Right hindlimb (tissue), 1 donor: ENCODE measurements around the gene ZNF331.
A peak's percentile ranks its signal among the peaks of the same experiment; 100 is the strongest.
"Not testable (repeated sequence)": the region's sequence is repeated elsewhere in the genome, so short reads cannot be mapped to it uniquely, and the experiment has no call there.

Source experiments
- DNase-seq: peaks from one replicate; pipeline ENCODE4 v3.0.0-alpha.2; 2018

The ZNF331 gene

GRCh38 chr19:53537521-53538377 is at the start of gene ZNF331:
Gene ZNF331, plus strand, starts transcription at chr19:53538145. Its CDS starts 31,232 bp downstream, at chr19:53569377.
- DNase-seq, result peak; percentile 85

DNA sequence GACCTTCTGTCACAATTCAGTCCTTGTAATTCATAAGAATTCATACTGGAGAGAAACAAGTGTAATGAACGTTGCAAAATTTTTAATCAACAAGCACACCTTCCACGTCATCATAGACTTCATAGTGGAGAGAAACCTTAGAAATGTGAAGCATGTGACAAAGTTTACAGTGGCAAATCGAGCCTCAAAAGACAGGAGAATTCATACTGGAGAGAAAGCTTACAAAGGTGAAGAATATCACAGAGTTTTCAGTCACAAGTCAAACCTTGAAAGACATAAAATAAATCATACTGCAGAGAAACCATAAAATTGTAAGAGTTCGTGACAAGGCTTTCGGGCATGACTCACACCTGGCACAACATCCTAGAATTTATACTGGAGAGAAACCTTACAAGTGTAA is 45.8 kb upstream of the ZNF331 start:
- DNase-seq, result no peak

- DNase-seq, result not testable (repeated sequence)
Measured at GRCh38 chr19:53497311-53498023, 40.5 kb upstream of the ZNF331 start.

GRCh38 chr19:53498024-53498395 is 39.9 kb upstream of the ZNF331 start:
- DNase-seq, result not testable (repeated sequence)

DNA sequence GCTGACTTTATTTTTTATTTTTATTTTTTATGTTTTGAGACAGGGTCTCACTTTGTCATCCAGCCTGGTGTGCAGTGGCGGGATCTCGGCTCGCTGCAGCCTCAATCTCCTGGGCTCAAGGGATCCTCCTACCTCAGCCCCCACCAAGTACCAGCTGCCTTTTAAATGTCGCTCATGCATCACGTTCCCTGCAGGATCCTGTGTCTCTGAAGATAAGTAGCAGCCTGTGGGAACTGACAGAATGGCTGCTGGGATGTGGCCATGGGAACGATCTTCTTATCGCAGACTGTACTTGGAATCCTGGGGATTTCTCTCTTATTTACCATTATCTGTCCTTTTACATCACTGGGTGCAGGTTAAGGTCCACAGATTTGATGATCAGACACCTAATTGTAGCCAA is 34.8 kb upstream of the ZNF331 start:
- not testable (repeated sequence) for DNase-seq

DNA sequence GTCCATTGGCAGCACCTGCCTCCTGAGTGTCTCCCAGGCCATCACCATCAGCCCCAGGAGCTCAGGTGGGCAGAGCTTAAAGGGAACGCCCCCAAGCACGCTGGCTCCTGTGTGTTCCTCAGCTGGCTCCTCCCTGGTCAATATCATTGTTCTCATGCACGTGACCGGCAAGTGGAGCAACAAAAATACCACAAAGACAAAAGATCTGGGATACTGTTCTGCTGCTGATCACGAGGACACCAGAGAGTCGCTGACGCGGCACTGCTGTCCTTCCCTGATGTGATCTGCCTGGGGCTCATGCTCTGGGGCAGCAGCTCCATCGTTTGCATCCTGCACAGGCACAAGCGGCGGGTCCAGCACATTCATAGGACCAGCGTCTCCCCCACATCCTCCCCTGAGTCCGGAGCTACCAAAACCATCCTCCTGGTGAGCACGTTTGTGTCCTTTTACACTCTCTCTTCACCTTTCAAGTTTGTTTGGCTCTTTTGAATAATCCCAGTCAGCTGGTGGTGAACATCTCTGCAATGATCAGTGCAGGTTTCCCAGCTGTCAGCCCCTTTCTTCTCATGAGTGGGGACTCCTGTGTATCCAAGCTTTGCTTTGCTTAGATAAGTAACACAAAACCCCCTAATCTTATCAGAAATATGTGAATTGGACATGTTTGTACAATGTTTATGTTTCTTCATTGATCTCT is 34.1 kb upstream of the ZNF331 start:
- DNase-seq, result not testable (repeated sequence)

DNA sequence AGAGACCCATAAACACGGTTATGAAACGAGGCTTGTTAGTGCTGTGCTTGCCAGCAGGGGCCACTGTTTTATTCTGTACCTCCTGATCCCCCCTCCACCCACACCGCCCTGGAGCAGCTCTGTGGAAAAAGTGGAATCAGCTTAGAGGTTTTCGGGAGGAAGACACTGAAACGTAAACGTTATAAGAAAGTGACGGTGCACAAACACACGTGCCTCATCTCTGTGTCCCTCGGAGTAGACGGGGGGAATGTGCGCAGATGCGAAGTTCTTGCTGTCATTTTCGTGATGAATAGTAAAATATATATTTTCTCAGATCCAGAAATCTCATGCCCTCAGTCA is 33.6 kb upstream of the ZNF331 start:
- DNase-seq, result peak; percentile 38

GRCh38 chr19:53504885-53505284 is 33.1 kb upstream of the ZNF331 start:
- no peak for DNase-seq

- no peak for DNase-seq
Measured at GRCh38 chr19:53506728-53507127, 31.2 kb upstream of the ZNF331 start.

GRCh38 chr19:53507523-53508442 is 30.2 kb upstream of the ZNF331 start:
- DNase-seq, result no peak

DNA sequence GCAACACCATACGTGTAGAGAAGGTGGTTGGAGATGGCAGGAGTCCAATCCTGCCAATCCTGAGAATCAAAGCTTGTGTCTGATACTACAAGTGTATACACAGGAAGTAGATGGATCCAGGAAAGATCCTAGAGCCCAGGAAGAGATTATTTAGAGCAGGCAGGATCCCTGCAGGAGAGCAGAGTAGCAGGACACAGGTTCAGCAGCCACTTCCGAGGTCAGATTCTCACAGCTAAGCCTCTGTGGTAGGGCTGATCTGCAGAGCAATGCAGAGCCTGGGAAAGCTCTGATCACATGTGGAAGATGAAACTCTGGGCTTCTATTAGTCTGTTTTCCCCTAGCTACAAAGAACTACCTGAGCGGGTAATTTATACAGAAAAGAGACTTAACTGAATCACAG is 28.5 kb upstream of the ZNF331 start:
- no peak for DNase-seq

- no peak for DNase-seq
Measured at GRCh38 chr19:53509845-53510244, 28.1 kb upstream of the ZNF331 start.

DNA sequence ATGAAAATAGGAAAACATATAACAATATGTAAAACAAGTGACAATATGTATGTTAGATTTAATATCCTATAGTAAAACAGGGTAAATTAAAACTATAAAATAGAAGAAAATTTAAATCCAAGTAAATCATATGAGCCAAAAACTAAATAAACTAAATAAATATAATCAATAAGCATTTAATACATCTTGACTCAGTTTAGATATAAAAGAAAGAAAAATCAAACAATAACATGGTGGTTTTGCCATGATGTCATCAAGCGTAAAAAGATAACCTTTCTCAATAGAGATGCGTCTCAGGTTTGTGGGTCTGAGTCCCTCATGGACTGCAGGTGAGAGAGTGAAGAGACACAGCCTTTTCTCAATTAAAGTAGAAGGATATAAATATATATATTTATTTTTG is 26.6 kb upstream of the ZNF331 start:
- no peak for DNase-seq

- DNase-seq, result peak; percentile 51
Measured at GRCh38 chr19:53511933-53512374, 26.0 kb upstream of the ZNF331 start.

- DNase-seq, result not testable (repeated sequence)
Measured at GRCh38 chr19:53515047-53515446, 22.9 kb upstream of the ZNF331 start.

DNA sequence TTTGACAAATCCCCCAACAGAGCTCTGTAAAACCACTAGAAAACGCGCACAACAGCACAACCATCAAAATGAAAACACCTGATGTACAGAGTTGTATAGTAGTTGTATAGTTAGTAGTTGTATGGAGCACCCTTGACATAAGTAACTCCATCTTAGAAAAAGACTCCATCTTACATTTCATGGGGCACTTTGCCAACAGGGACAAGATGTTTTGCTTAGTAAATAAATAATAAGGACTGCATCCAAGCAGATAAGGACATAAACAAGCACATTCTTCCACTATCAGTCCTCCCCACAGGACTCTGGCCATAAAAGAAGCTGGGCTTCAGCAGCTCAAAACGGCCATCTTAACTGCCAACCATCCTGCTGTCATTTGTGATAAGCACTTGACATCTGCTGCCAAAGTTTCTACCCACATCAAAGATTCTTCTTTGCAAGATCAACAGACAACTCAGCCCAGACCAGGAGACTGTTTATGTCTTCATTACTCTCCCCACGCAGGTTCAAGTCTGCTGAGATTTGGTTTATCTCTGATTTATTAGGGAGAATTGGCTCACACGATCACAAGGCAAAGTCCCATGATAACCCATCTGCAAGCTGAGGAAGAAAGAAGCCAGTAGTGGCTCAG is 20.7 kb upstream of the ZNF331 start:
- no peak for DNase-seq

GRCh38 chr19:53518121-53518520 is 19.8 kb upstream of the ZNF331 start:
- DNase-seq, result no peak

DNA sequence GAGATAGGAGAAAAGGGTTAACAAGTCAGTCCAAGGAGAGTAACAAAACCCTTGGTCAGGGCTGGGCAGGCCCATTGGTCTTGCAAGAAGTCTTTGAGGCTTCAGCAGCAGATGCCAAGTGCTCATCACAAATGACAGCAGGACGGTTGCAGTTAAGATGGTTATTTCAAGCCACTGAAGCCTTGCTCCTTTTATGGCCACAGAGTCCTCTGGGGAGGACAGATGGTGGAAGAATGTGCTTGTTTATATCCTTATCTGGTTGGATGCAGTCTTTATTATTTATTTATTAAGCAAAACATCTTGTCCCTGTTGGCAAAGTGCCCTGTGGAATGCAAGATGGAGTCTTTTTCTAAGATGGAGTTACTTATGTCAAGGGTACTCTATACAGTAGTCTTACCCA is 19.2 kb upstream of the ZNF331 start:
- DNase-seq, result no peak

- DNase-seq, result peak; percentile 35
Measured at GRCh38 chr19:53519446-53519845, 18.5 kb upstream of the ZNF331 start.

GRCh38 chr19:53520163-53520546 is 17.8 kb upstream of the ZNF331 start:
- DNase-seq, result no peak

DNA sequence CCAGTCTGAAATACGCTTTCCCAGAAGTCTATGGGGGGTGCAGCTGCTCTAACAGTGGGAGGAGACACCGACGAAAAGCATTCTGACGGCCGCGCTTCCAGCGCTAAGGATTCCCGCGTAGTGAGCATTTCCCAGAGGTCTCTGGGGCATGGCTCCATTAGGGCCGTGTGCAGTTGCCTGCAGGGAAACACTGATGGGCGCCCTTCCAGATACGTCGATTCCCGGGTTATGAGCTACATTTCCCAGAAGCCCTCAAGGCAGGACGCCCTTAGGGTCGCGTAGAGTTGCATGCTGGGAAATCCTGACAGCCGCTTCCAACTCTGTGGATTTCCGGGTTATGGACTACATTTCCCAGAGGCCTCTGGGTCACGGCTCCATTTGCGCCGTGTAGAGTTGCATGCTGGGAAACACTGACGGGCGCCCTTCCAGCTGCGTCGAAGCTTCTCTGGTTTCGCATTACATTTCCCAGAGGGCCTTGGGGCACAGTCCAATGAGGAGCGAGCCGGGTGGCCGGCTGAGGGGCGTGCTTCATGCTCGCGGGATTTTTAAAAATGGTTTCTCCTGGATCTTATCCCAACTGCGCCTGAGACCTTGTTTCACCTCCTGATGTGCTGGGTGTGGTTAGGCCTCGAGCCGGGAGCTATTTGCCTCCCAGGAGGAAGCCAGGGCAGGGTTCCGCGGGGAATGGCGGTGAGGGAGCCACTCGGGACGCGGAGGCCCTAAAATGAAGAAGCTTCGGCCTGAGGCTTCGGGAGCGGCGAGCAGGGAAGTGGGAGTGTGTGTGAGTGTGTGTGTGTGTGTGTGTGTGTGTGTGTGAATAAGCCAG is 17.2 kb upstream of the ZNF331 start:
- peak; percentile 99 for DNase-seq
